Natural killer cell (primary cell): ENCODE results near the gene ZNF81. TPM values are rescaled to one million over a fixed set of nuclear protein-coding genes. Genes with fewer than 3 reads are reported as not detected.
"Not testable (repeated sequence)": the region's sequence is repeated elsewhere in the genome, so short reads cannot be mapped to it uniquely, and the experiment has no call there.

ENCODE experiments used
- ATAC-seq, 3 donors: fragments of 150-1000 bp in 2 of 3; fragments of 200-7000 bp in 1 of 3; cut with Tn5 transposase; 1 replicate in 1 of 3; 2 replicates in 2 of 3; pipeline ENCODE4 v1.10.0; 2021; ENCODE audit warnings: mild to moderate bottlenecking in 2 of 3, moderate library complexity in 2 of 3
- DNase-seq, 2 donors: peaks; one replicate each; pipeline versions ENCODE4 v3.0.0 to v3.0.0-alpha.2; 2013 to 2021; ENCODE audit warnings: mixed read lengths in 1 of 2
- H3K27ac ChIP-seq: one replicate; pipeline ENCODE4 v1.5.1; 2013; ENCODE audit warnings: mild to moderate bottlenecking, low read length
- H3K27me3 ChIP-seq: one replicate; pipeline ENCODE4 v1.6.1; 2013; ENCODE audit warnings: low read length; ENCODE audit not compliant: control insufficient read depth, insufficient read depth
- H3K36me3 ChIP-seq: one replicate; pipeline ENCODE4 v1.6.1; 2013; ENCODE audit warnings: low read length; ENCODE audit not compliant: control insufficient read depth, insufficient read depth
- H3K4me1 ChIP-seq: one replicate; pipeline ENCODE4 v1.6.1; 2013; ENCODE audit warnings: low read length; ENCODE audit not compliant: control insufficient read depth, insufficient read depth
- H3K4me3 ChIP-seq: one replicate; pipeline ENCODE4 v1.5.1; 2013; ENCODE audit warnings: low read length
- H3K9me3 ChIP-seq: one replicate; pipeline ENCODE4 v1.6.1; 2013; ENCODE audit warnings: low read length; ENCODE audit not compliant: control insufficient read depth, insufficient read depth
- H3K27ac Mint-ChIP-seq, 2 donors: one replicate each; pipeline ENCODE4 v1.8.0; 2022; ENCODE audit warnings: mild to moderate bottlenecking in 2 of 2, mixed read lengths in 2 of 2, moderate library complexity in 1 of 2
- H3K27me3 Mint-ChIP-seq, 2 donors: one replicate each; pipeline ENCODE4 v1.8.0; 2022; ENCODE audit warnings: low read depth in 2 of 2, mixed read lengths in 2 of 2
- H3K36me3 Mint-ChIP-seq: one replicate; pipeline ENCODE4 v1.8.0; 2022; ENCODE audit warnings: mixed read lengths
- H3K4me1 Mint-ChIP-seq, 2 donors: one replicate each; pipeline ENCODE4 v1.8.0; 2022; ENCODE audit warnings: mixed read lengths in 2 of 2
- H3K4me3 Mint-ChIP-seq: one replicate; pipeline ENCODE4 v1.8.0; 2022; ENCODE audit warnings: mild to moderate bottlenecking, moderate library complexity, mixed read lengths
- H3K9me3 Mint-ChIP-seq, 2 donors: one replicate each; pipeline ENCODE4 v1.8.0; 2022; ENCODE audit warnings: mixed read lengths in 2 of 2
- WGBS: methylation state at CpG from one replicate; pipeline ENCODE4 v1.1.7; 2013; ENCODE audit warnings: missing lambda C conversion rate; ENCODE audit not compliant: insufficient coverage; 5-methylcytosine and 5-hydroxymethylcytosine counted together
- intact Hi-C: fragments of 100-400 bp; cut with micrococcal nuclease; formaldehyde crosslinking; loops from one replicate; pipeline ENCODE4 v1.14.2; 2022
- total RNA-seq, 4 donors: library from RNA; stranded (reverse); fragments of 120-200 nt in 1 of 4; gene quantifications; one replicate each; pipeline versions ENCODE4 v1.2.3 to v1.2.4, GENCODE V29; 2013 to 2022
- TF ChIP-seq, protein P1 (sequence below): fragments of 200-600 bp; IDR thresholded peaks from one replicate; pipeline ENCODE4 v1.8.0; 2022; ENCODE audit warnings: antibody characterized with exemption

The ZNF81 gene
- total RNA-seq, 3 donors from 2014 or later (not counting 1 experiment from before 2014, with no cell fraction given), result 20.9 to 23.7 (median 21.2) TPM

DNA sequence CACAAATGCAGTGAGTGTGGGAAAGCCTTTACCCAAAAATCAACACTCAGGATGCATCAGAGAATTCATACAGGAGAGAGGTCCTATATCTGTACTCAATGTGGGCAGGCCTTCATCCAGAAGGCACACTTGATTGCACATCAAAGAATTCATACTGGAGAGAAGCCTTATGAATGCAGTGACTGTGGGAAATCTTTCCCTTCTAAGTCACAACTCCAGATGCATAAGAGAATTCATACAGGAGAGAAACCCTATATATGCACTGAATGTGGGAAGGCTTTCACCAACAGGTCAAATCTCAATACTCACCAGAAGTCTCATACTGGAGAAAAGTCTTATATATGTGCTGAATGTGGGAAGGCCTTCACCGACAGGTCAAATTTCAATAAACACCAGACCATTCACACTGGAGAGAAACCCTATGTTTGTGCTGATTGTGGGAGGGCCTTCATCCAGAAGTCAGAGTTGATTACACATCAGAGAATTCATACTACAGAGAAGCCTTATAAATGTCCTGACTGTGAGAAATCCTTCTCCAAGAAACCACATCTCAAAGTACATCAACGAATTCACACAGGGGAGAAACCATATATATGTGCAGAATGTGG lies 79.3 kb downstream of the ZNF81 start:
- Histone ChIP-seq H3K27ac (no peak overlapping the region), H3K36me3 (peaks cover 3% of the 10 kb centered on the region), H3K9me3 (peaks cover 14% of the 10 kb centered on the region), H3K27me3 (no peaks in the 10 kb centered on the region), H3K4me3 (no peak overlapping the region), H3K4me1 (no peaks in the 10 kb centered on the region)
- H3K27ac Mint-ChIP-seq, result no peak overlapping the region
- H3K9me3 Mint-ChIP-seq, result peaks cover 2 to 3% of the 10 kb centered on the region in 2 donors
- peaks cover 49% of the 10 kb centered on the region for H3K36me3 Mint-ChIP-seq
- DNase-seq (no peak), ATAC-seq (no peak)
- TF ChIP-seq, protein P1, sequence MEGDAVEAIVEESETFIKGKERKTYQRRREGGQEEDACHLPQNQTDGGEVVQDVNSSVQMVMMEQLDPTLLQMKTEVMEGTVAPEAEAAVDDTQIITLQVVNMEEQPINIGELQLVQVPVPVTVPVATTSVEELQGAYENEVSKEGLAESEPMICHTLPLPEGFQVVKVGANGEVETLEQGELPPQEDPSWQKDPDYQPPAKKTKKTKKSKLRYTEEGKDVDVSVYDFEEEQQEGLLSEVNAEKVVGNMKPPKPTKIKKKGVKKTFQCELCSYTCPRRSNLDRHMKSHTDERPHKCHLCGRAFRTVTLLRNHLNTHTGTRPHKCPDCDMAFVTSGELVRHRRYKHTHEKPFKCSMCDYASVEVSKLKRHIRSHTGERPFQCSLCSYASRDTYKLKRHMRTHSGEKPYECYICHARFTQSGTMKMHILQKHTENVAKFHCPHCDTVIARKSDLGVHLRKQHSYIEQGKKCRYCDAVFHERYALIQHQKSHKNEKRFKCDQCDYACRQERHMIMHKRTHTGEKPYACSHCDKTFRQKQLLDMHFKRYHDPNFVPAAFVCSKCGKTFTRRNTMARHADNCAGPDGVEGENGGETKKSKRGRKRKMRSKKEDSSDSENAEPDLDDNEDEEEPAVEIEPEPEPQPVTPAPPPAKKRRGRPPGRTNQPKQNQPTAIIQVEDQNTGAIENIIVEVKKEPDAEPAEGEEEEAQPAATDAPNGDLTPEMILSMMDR, result no peak
- no CpG with 5 or more reads among the region's 2 CpGs for WGBS
- no peak overlapping the region for H3K4me3 Mint-ChIP-seq
- no peaks in the 10 kb centered on the region for H3K4me1 Mint-ChIP-seq
- no peaks in the 10 kb centered on the region for H3K27me3 Mint-ChIP-seq
- intact Hi-C loops, result no loop called here

DNA sequence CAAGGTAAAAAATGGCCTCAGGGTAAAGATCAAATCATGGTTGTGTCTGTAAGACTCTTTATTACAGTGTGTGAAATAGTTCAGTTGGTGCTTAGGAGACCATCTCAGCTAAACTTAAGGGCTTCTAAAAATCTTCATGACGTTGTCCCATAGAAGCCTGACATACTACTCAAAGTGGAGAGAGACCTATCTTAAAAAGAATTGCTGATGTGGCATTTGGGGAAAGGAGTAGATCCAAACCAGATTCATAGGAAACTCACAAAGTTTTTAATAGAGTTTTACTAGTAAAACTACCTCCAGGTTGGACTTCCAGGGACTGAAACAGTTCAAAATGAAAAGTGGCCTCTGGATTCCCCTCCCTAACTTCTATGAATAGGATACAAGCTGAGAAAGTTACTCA lies 81.6 kb downstream of the ZNF81 start:
- no peaks in the 10 kb centered on the region for H3K27me3 Mint-ChIP-seq
- H3K4me1 Mint-ChIP-seq, result no peaks in the 10 kb centered on the region
- H3K36me3 Mint-ChIP-seq, result peaks cover 49% of the 10 kb centered on the region
- intact Hi-C loops, result no loop called here
- H3K4me3 ChIP-seq, result no peak overlapping the region
- ATAC-seq (no peak), DNase-seq (no peak)
- H3K4me3 Mint-ChIP-seq, result no peak overlapping the region
- no peaks in the 10 kb centered on the region for H3K27me3 ChIP-seq
- TF ChIP-seq, protein P1, result no peak
- no peak overlapping the region for H3K27ac ChIP-seq
- 100% methylated on average over 1 of the region's 1 CpG for WGBS
- peaks cover 2 to 3% of the 10 kb centered on the region in 2 donors for H3K9me3 Mint-ChIP-seq
- H3K36me3 ChIP-seq, result peaks cover 3% of the 10 kb centered on the region
- no peak overlapping the region for H3K27ac Mint-ChIP-seq
- H3K9me3 ChIP-seq, result peaks cover 14% of the 10 kb centered on the region
- no peaks in the 10 kb centered on the region for H3K4me1 ChIP-seq

DNA sequence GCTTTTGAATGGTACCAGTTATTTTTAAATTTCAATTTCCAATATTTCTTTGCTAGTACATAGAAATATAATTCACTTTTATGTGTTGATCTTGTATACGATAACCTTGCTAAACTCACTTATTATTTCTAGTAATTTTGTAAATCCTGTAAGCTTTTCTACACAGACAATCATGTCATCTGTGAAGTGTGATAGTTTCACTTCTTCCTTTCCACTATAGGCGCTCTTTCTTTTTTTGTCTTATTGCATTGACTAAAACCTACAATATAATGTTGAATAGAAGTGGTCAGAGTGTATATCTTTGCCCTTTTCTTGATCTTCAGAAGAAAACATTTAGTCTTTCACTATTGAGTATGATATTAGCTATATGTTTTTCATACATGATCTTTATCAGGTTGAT lies 90.5 kb downstream of the ZNF81 start:
- H3K4me3 ChIP-seq, result no peak overlapping the region
- H3K27ac Mint-ChIP-seq, result no peak overlapping the region
- no peaks in the 10 kb centered on the region for H3K9me3 ChIP-seq
- TF ChIP-seq, protein P1, result no peak
- intact Hi-C loops, result no loop called here
- no peaks in the 10 kb centered on the region for H3K9me3 Mint-ChIP-seq
- H3K27ac ChIP-seq, result no peak overlapping the region
- DNase-seq (no peak), ATAC-seq (no peak)
- no peaks in the 10 kb centered on the region for H3K27me3 ChIP-seq
- no peaks in the 10 kb centered on the region for H3K36me3 ChIP-seq
- no CpG with 5 or more reads among the region's 2 CpGs for WGBS
- no peak overlapping the region for H3K4me3 Mint-ChIP-seq
- H3K27me3 Mint-ChIP-seq, result no peaks in the 10 kb centered on the region
- no peaks in the 10 kb centered on the region for H3K4me1 Mint-ChIP-seq
- H3K4me1 ChIP-seq, result no peaks in the 10 kb centered on the region
- H3K36me3 Mint-ChIP-seq, result no peaks in the 10 kb centered on the region

DNA sequence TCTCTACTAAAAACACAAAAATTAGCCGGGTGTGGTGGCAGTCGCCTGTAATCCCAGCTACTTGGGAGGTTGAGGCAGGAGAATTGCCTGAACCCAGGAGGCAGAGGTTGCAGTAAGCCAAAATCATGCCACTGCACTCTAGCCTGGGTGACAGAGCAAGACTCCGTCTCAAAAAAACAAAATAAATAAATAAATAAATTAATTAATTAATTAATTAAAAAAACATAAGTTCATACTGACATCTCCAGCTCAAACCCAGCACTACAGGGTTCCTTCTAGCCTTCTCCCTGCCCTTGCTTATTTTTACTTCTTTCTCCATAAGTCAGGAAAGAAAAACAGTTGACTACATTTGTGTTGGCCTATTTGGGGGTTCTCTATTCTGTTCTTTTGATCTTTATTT lies 95.3 kb downstream of the ZNF81 start:
- H3K27me3 Mint-ChIP-seq, H3K36me3 ChIP-seq, DNase-seq, ATAC-seq, H3K9me3 Mint-ChIP-seq, H3K27ac ChIP-seq, H3K4me3 ChIP-seq, H3K4me1 Mint-ChIP-seq, H3K4me1 ChIP-seq, H3K27ac Mint-ChIP-seq, H3K9me3 ChIP-seq, H3K4me3 Mint-ChIP-seq, intact Hi-C loops, H3K36me3 Mint-ChIP-seq, H3K27me3 ChIP-seq: not testable (repeated sequence)
- 100% methylated on average over 1 of the region's 3 CpGs for WGBS
